Stimulated activated CD4-positive, alpha-beta T cell treated with anti-CD3 and anti-CD28 coated beads, TNF-alpha, amount 100 ng/mL, for 1 hour (primary cell): Measurements from ENCODE around the gene MSH4.
"Not testable (repeated sequence)": the region's sequence is repeated elsewhere in the genome, so short reads cannot be mapped to it uniquely, and the experiment has no call there.

ENCODE experiments used
- DNase-seq, 3 donors: peaks; one replicate each; pipeline ENCODE4 v3.0.0-alpha.2; 2020; ENCODE audit warnings: low read depth in 3 of 3, low spot score in 1 of 3

The MSH4 gene

GRCh38 chr1:75932304-75932703 lies 135.6 kb downstream of the MSH4 start, which contains the start of gene ASB17:
Gene ASB17, minus strand, starts transcription at chr1:75932404. Its CDS starts 113 bp downstream, at chr1:75932291.
- DNase-seq = no peak

- DNase-seq = no peak
Measured at GRCh38 chr1:75937034-75937433, 140.4 kb downstream of the MSH4 start.

- not testable (repeated sequence) for DNase-seq
Measured at GRCh38 chr1:75943037-75943436, 146.4 kb downstream of the MSH4 start.

GRCh38 chr1:75950176-75950575 lies 153.5 kb downstream of the MSH4 start:
- DNase-seq = no peak

GRCh38 chr1:75952016-75952415 lies 155.3 kb downstream of the MSH4 start:
- DNase-seq = no peak

GRCh38 chr1:75953461-75953860 lies 156.8 kb downstream of the MSH4 start:
- DNase-seq = no peak

- no peak for DNase-seq
Measured at GRCh38 chr1:75954586-75954985, 157.9 kb downstream of the MSH4 start.
